Thoracic aorta (tissue), 2 donors: ENCODE measurements around the gene EFHC1. TPM values are rescaled to one million over a fixed set of nuclear protein-coding genes. Genes with fewer than 3 reads are reported as not detected.

Experiments
- ATAC-seq: fragments of 150-250 bp; one replicate; pipeline ENCODE4 v1.8.0; 2017; ENCODE audit warnings: low read depth; ENCODE audit not compliant: insufficient number of reproducible peaks, low FRiP score
- DNase-seq: peaks from one replicate; pipeline ENCODE4 v3.0.0-alpha.2; 2020; ENCODE audit warnings: low spot score
- H3K27ac ChIP-seq, 2 donors: fragments of 200-600 bp; sonication (generic); 1 replicate in 1 of 2; 2 replicates in 1 of 2; pipeline ENCODE4 v1.5.1; 2016; ENCODE audit warnings: mild to moderate bottlenecking in 2 of 2, moderate library complexity in 2 of 2
- H3K27me3 ChIP-seq: fragments of 200-600 bp; sonication (generic); replicated peaks from 2 replicates; pipeline ENCODE4 v1.6.0; 2016; ENCODE audit warnings: mild to moderate bottlenecking; ENCODE audit not compliant: insufficient read depth
- H3K36me3 ChIP-seq: fragments of 200-600 bp; sonication (generic); one replicate; pipeline ENCODE4 v1.5.1; 2016
- H3K4me1 ChIP-seq, 2 donors: fragments of 200-600 bp; sonication (generic); 1 replicate in 1 of 2; 2 replicates in 1 of 2; pipeline versions ENCODE4 v1.5.1 to v1.6.0; 2016; ENCODE audit warnings: low read depth in 2 of 2, mild to moderate bottlenecking in 1 of 2; ENCODE audit not compliant: control insufficient read depth in 1 of 2
- H3K4me3 ChIP-seq: fragments of 200-600 bp; sonication (generic); 2 replicates; pipeline ENCODE4 v1.5.1; 2016; ENCODE audit warnings: mild to moderate bottlenecking
- H3K9me3 ChIP-seq: fragments of 200-600 bp; sonication (generic); 2 replicates; pipeline ENCODE4 v1.5.1; 2016
- CTCF ChIP-seq: fragments of 200-600 bp; sonication (generic); IDR thresholded peaks from one replicate; pipeline ENCODE4 v1.5.1; 2019; ENCODE audit warnings: antibody characterized with exemption
- total RNA-seq, 2 donors: library from RNA; depleted of rRNA; stranded (reverse); fragments of >200 nt; gene quantifications; one replicate each; pipeline versions ENCODE4 v1.1.0 to v1.2.3, GENCODE V29; 2016

EFHC1 gene
- total RNA-seq, 2 donors from 2014 or later = 13.5 to 14.9 TPM

GRCh38 chr6:52566201-52566600 is 146.1 kb downstream of the EFHC1 start:
- H3K9me3 ChIP-seq = no peaks in the 10 kb centered on the region
- no peak for TF ChIP-seq CTCF
- no peak for DNase-seq
- H3K4me3 ChIP-seq = no peak overlapping the region
- peak overlapping the region; percentile 84 to 85 for H3K27ac ChIP-seq
- H3K4me1 ChIP-seq = peaks cover 54 to 95% of the 10 kb centered on the region in 2 donors
- H3K27me3 ChIP-seq = no peaks in the 10 kb centered on the region
- no peak for ATAC-seq
- no peaks in the 10 kb centered on the region for H3K36me3 ChIP-seq

- no peak for DNase-seq
- peak; percentile 61 for ATAC-seq
- H3K27ac ChIP-seq = peak overlapping the region; percentile 84 to 85
- H3K4me3 ChIP-seq = no peak overlapping the region
- H3K4me1 ChIP-seq = peaks cover 54 to 97% of the 10 kb centered on the region in 2 donors
- no peaks in the 10 kb centered on the region for H3K27me3 ChIP-seq
- H3K9me3 ChIP-seq = no peaks in the 10 kb centered on the region
- H3K36me3 ChIP-seq = no peaks in the 10 kb centered on the region
- TF ChIP-seq CTCF = no peak
These were observed 146.7 kb downstream of the EFHC1 start for GRCh38 chr6:52566853-52567279.

GRCh38 chr6:52568320-52568719 is 148.2 kb downstream of the EFHC1 start:
- no peaks in the 10 kb centered on the region for H3K36me3 ChIP-seq
- ATAC-seq = no peak
- peak overlapping the region; percentile 84 to 85 for H3K27ac ChIP-seq
- DNase-seq = no peak
- peaks cover 64 to 97% of the 10 kb centered on the region in 2 donors for H3K4me1 ChIP-seq
- no peaks in the 10 kb centered on the region for H3K9me3 ChIP-seq
- H3K4me3 ChIP-seq = no peak overlapping the region
- no peak for TF ChIP-seq CTCF
- no peaks in the 10 kb centered on the region for H3K27me3 ChIP-seq

GRCh38 chr6:52570291-52570700 is 150.2 kb downstream of the EFHC1 start:
- TF ChIP-seq CTCF = no peak
- Histone ChIP-seq H3K27me3 (no peaks in the 10 kb centered on the region), H3K36me3 (no peaks in the 10 kb centered on the region), H3K27ac (peak overlapping the region; percentile 84 to 85), H3K4me3 (peak overlapping the region; percentile 48), H3K9me3 (no peaks in the 10 kb centered on the region), H3K4me1 (peaks cover 73 to 99% of the 10 kb centered on the region in 2 donors)
- ATAC-seq (peak; percentile 17), DNase-seq (no peak)

- DNase-seq = no peak
- no peak for TF ChIP-seq CTCF
- peak overlapping the region; percentile 48 for H3K4me3 ChIP-seq
- H3K27me3 ChIP-seq = no peaks in the 10 kb centered on the region
- no peaks in the 10 kb centered on the region for H3K36me3 ChIP-seq
- H3K27ac ChIP-seq = peak overlapping the region; percentile 84 to 85
- ATAC-seq = no peak
- H3K9me3 ChIP-seq = no peaks in the 10 kb centered on the region
- peaks cover 65 to 94% of the 10 kb centered on the region in 2 donors for H3K4me1 ChIP-seq
These were observed 151.1 kb downstream of the EFHC1 start for GRCh38 chr6:52571099-52571755.
